Choroid plexus epithelial cell (primary cell): ENCODE measurements around the gene POLR2A.

Experiments
- DNase-seq: peaks from one replicate; pipeline ENCODE4 v3.0.0-alpha.2; 2010; ENCODE audit warnings: low read depth
- H3K4me3 ChIP-seq: 2 replicates; pipeline ENCODE4 v1.5.1; 2011; ENCODE audit warnings: low read depth, mild to moderate bottlenecking, control low read depth, low read length, moderate library complexity
- CTCF ChIP-seq: conservative IDR thresholded peaks from 2 replicates; pipeline ENCODE4 v1.5.1; 2011; ENCODE audit warnings: low read depth, mild to moderate bottlenecking, control low read depth, inconsistent platforms, low read length, moderate library complexity

POLR2A gene

GRCh38 chr17:7513850-7514419 lies 29.8 kb downstream of the POLR2A start:
- no peak overlapping the region for H3K4me3 ChIP-seq
- no peak for DNase-seq
- TF ChIP-seq CTCF, result no peak

- no peak for TF ChIP-seq CTCF
- no peak for DNase-seq
- no peak overlapping the region for H3K4me3 ChIP-seq
Measured at GRCh38 chr17:7515911-7516610, 31.9 kb downstream of the POLR2A start.

- peak; percentile 56 for TF ChIP-seq CTCF
- H3K4me3 ChIP-seq, result no peak overlapping the region
- peak; percentile 26 for DNase-seq
Measured at GRCh38 chr17:7523033-7523432, 38.9 kb downstream of the POLR2A start.

- DNase-seq, result no peak
- TF ChIP-seq CTCF, result no peak
- H3K4me3 ChIP-seq, result no peak overlapping the region
Measured at GRCh38 chr17:7528842-7529241, 44.7 kb downstream of the POLR2A start.

- no peak for TF ChIP-seq CTCF
- no peak overlapping the region for H3K4me3 ChIP-seq
- DNase-seq, result no peak
Measured at GRCh38 chr17:7530023-7530900, 46.1 kb downstream of the POLR2A start.

GRCh38 chr17:7538050-7538449 lies 53.9 kb downstream of the POLR2A start:
- DNase-seq, result no peak
- TF ChIP-seq CTCF, result no peak

More at GRCh38 chr17:7538050-7538449, 53.9 kb downstream of the POLR2A start:
- no peak overlapping the region for H3K4me3 ChIP-seq
